Adrenal gland (tissue), 12 donors: ENCODE data around the gene EIF2S2. TPM values are rescaled to one million over a fixed set of nuclear protein-coding genes. Genes with fewer than 3 reads are reported as not detected.

ENCODE experiments used
- DNase-seq, 7 donors: peaks; one replicate each; pipeline ENCODE4 v3.0.0-alpha.2; 2019 to 2020
- H3K27ac ChIP-seq, 5 donors: fragments of 200-600 bp; sonication (generic) in 4 of 5; 1 replicate in 3 of 5; 2 replicates in 2 of 5; pipeline versions ENCODE4 v1.5.1 to v1.8.0; 2016 to 2020; ENCODE audit warnings: mild to moderate bottlenecking in 1 of 5
- H3K27me3 ChIP-seq: fragments of 200-600 bp; 2 replicates; pipeline ENCODE4 v1.8.0; 2021
- H3K36me3 ChIP-seq, 2 donors: fragments of 200-600 bp; replicated peaks in 1 of 2; 1 replicate in 1 of 2; 2 replicates in 1 of 2; pipeline versions ENCODE4 v1.5.1 to v1.8.0; 2018 to 2022
- H3K4me1 ChIP-seq, 2 donors: fragments of 200-600 bp; replicated peaks in 1 of 2; 1 replicate in 1 of 2; 2 replicates in 1 of 2; pipeline versions ENCODE4 v1.5.1 to v1.8.0; 2018 to 2021
- H3K4me3 ChIP-seq, 4 donors: fragments of 200-600 bp; sonication (generic) in 3 of 4; one replicate each; pipeline ENCODE4 v1.5.1; 2016 to 2018
- H3K9me3 ChIP-seq, 3 donors: fragments of 200-600 bp; sonication (generic) in 1 of 3; replicated peaks in 1 of 3; 1 replicate in 2 of 3; 2 replicates in 1 of 3; pipeline versions ENCODE4 v1.5.1 to v1.8.0; 2016 to 2021
- POLR2A ChIP-seq, 2 donors: fragments of 450-650 bp; IDR thresholded peaks; one replicate each; pipeline ENCODE4 v1.6.1; 2017; ENCODE audit warnings: antibody characterized with exemption in 2 of 2, mild to moderate bottlenecking in 2 of 2, moderate library complexity in 1 of 2
- WGBS, 4 donors: extraction: QIAGEN DNeasy Blood & Tissue Kit in 2 of 4; methylation state at CpG; one replicate each; pipeline versions ENCODE4 v1.1.5 to v1.1.7; 2013 to 2017; 5-methylcytosine and 5-hydroxymethylcytosine counted together
- intact Hi-C, 2 donors: fragments of 100-400 bp; cut with DNase I; formaldehyde crosslinking; loops; one replicate each; pipeline versions ENCODE4 v1.14.1 to v1.15.0; 2022 to 2023
- polyA plus RNA-seq, 3 donors: library from polyadenylated mRNA; stranded (reverse); fragments of 200-250 nt in 2 of 3; fragments of 350-450 nt in 1 of 3; fragmentation: Illumina TruSeq in 1 of 3; extraction: RNeasy Lipid Tissue Mini Kit (QIAGEN cat#74804) in 1 of 3; gene quantifications; one replicate each; pipeline ENCODE4 v1.2.3, GENCODE V29; 2013 to 2014
- total RNA-seq, 9 donors: library from RNA; depleted of rRNA in 4 of 9; stranded (reverse); fragments of >200 nt in 4 of 9; fragments of 120-200 nt in 1 of 9; fragmentation: NEBNext Ultra II Directional in 1 of 9; extraction: Animal tissue kit (Norgen Biotek cat#: 25700) in 1 of 9; gene quantifications; one replicate each; pipeline versions ENCODE4 v1.1.0 to v1.2.4, GENCODE V29; 2013 to 2023
- TF ChIP-seq, protein P1 (sequence below), 6 experiments: fragments of 450-650 bp in 4 of 6; fragments of 200-600 bp in 2 of 6; sonication (generic) in 1 of 6; IDR thresholded peaks; 1 replicate in 5 of 6; 2 replicates in 1 of 6; pipeline versions ENCODE4 v1.5.1 to v1.8.0; 2016 to 2021; ENCODE audit warnings: antibody characterized with exemption in 6 of 6, mild to moderate bottlenecking in 2 of 6, moderate library complexity in 1 of 6
- donor health status: healthy with polysubstance abuse.
- donor health status: Bipolar disorder and iron deficiency.
- donor health status: DM: yes; HTN: yes; CAD: no.
- donor health status: DM: no; HTN: no; CAD: no.
- donor health status: DM: no; HTN: no; CAD: no.
- donor health status: DM: yes; HTN: yes; CAD: no.

EIF2S2 gene
- total and polyA plus RNA-seq, 12 donors, result 26.7 to 204 (median 49.9) TPM

DNA sequence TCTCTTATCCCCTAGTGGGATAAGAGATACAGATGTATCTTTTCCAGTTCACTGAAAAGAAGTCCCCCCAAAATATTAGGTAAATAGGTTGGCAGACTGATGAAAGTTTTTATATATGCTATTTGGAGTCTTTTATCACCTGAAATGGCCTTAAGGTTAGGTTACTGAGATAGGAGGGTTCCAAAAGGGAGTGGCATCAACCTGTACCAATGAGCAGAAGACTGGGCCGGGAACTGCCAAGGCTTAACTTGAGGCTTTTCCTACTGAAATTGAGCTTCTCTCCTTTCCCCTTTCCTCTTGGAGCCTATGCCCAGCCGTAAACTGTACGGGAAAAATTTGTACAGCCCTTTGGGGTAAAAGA lies 42.0 kb downstream of the EIF2S2 start:
- Histone ChIP-seq H3K36me3 (peaks cover 0 to 10% of the 10 kb centered on the region in 2 donors), H3K4me1 (peaks cover 7 to 13% of the 10 kb centered on the region in 2 donors), H3K4me3 (no peak overlapping the region), H3K27me3 (no peaks in the 10 kb centered on the region), H3K27ac (no peak overlapping the region), H3K9me3 (no peaks in the 10 kb centered on the region)
- TF ChIP-seq POLR2A (IDR thresholded peaks at IDR 0.05), result no peak
- TF ChIP-seq, protein P1, sequence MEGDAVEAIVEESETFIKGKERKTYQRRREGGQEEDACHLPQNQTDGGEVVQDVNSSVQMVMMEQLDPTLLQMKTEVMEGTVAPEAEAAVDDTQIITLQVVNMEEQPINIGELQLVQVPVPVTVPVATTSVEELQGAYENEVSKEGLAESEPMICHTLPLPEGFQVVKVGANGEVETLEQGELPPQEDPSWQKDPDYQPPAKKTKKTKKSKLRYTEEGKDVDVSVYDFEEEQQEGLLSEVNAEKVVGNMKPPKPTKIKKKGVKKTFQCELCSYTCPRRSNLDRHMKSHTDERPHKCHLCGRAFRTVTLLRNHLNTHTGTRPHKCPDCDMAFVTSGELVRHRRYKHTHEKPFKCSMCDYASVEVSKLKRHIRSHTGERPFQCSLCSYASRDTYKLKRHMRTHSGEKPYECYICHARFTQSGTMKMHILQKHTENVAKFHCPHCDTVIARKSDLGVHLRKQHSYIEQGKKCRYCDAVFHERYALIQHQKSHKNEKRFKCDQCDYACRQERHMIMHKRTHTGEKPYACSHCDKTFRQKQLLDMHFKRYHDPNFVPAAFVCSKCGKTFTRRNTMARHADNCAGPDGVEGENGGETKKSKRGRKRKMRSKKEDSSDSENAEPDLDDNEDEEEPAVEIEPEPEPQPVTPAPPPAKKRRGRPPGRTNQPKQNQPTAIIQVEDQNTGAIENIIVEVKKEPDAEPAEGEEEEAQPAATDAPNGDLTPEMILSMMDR (IDR thresholded peaks at IDR 0.05), result peak in 1 of 6 experiments; percentile 3
- intact Hi-C loops, result loop anchor here in 1 of 2 donors (2.0 to 5.0 kb wide), 2 partner anchors 133 to 213 kb away; no protein-coding TSS in a partner anchor
- WGBS, 4 donors, result 74 to 90% (median 84%) methylated on average over 3 of the region's 3 CpGs
- no peak for DNase-seq

DNA sequence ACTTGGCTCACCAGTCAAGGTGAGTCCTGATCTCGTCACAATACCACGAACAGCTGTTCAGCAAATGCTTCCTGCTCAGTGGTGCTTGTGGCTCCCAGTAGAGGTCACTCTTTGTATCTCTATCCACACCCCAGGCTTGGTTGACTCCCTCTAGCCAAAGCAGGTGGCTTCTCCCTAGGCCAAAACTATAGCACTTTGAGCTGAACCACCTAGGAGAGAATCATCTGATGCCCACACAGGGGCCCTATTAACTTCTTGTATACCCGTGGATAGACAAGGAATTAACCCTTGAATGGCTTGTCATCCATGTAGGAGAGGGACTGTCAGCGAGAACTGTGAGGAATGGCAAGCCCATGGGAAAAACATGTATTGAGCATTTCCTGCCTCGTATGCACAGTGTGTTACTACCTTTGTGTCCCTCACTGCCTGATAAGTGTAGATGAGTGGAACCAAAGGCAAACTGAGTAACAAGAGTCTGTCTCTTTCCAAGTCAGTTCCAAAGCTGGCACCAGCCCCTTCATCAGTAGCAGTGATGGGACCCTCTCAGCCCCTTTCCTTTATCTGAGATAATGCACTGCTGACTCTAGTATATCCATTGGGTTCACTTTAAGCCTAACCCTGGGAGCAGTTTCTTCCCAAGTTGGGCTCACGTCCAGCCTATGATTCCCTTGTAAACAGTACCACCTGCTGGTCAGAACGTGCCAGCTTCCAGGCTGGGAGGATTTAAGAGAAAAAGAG lies 42.5 kb downstream of the EIF2S2 start:
- Histone ChIP-seq H3K4me3 (no peak overlapping the region), H3K27me3 (no peaks in the 10 kb centered on the region), H3K4me1 (peaks cover 9 to 17% of the 10 kb centered on the region in 2 donors), H3K9me3 (no peaks in the 10 kb centered on the region), H3K36me3 (peaks cover 0 to 10% of the 10 kb centered on the region in 2 donors), H3K27ac (no peak overlapping the region)
- TF ChIP-seq, protein P1 (IDR thresholded peaks at IDR 0.05), result peak; percentile 67 to 94 (median 90)
- no peak for TF ChIP-seq POLR2A (IDR thresholded peaks at IDR 0.05)
- 16 to 22% (median 21%) methylated on average over 5 to 7 of the region's 7 CpGs for WGBS, 4 donors
- intact Hi-C loops, result loop anchor here (2.0 to 10.0 kb wide), 4 partner anchors 75 to 212 kb away; partner anchors contain the start of gene RALY (in 1 of the 2)
- DNase-seq, result peak; percentile 68 to 92 (median 81)

DNA sequence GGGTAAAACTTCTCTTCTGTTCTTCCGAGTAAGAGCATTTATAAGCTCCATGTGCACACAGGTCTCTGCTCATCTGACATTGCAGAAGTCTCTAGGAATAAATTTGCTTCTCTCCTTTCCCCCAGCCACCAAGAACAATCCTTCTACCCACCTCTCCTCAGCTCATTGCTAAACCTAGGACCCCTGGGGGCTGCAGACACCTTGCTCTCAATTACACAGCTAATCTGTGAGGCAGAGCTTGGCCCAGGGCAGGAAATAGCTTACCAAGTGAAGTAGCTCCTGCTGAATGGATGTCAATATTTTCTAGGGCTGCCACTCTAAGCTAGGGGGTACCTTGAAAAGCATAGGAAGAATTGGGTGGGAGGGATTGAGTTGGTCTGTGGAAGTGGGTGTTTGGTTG lies 44.0 kb downstream of the EIF2S2 start:
- H3K27ac ChIP-seq, result no peak overlapping the region
- no peak for TF ChIP-seq POLR2A (IDR thresholded peaks at IDR 0.05)
- TF ChIP-seq, protein P1 (IDR thresholded peaks at IDR 0.05), result no peak
- intact Hi-C loops, result loop anchor here (10.0 kb wide), 2 partner anchors 73 to 133 kb away; partner anchors contain the start of gene RALY (in 1 of the 2)
- peaks cover 9 to 17% of the 10 kb centered on the region in 2 donors for H3K4me1 ChIP-seq
- H3K4me3 ChIP-seq, result no peak overlapping the region
- no peak for DNase-seq
- no peaks in the 10 kb centered on the region for H3K27me3 ChIP-seq
- peaks cover 0 to 5% of the 10 kb centered on the region in 2 donors for H3K36me3 ChIP-seq
- no peaks in the 10 kb centered on the region for H3K9me3 ChIP-seq
- WGBS, 4 donors, result 91 to 100% (median 97%) methylated on average over 1 of the region's 1 CpG

DNA sequence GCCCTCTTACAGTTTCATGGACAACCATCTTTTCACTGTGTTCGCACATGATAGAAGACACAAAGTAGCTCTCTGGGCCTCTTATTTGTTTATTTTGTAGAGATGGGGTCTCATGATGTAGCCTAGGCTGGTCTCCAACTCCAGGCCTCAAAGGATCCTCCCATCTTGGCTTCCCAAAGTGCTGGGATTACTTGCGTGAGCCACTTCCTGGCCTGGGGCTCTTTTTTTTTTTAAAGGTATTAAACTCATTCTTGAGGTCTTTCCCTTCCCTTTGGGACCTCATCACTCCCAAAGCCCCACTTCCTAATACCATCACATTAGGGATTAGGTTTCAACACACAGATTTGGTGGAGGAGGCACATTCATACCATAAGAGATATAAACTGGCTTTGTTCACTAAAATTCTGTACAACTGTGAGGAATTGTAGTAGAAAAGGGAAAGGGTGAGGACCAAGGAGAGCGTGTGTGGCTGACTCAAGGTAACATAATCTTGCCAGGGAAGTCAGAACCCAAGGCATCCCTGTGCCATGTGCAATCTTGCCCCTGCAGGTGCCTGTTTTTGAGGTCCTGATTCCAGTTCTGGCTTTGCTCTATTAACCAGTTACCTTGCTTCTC lies 45.5 kb downstream of the EIF2S2 start:
- no peak for DNase-seq
- no peaks in the 10 kb centered on the region for H3K27me3 ChIP-seq
- intact Hi-C loops, result loop anchor here (10.0 kb wide), 2 partner anchors 72 to 132 kb away; partner anchors contain the start of gene RALY (in 1 of the 2)
- no peak for TF ChIP-seq POLR2A (IDR thresholded peaks at IDR 0.05)
- TF ChIP-seq, protein P1 (IDR thresholded peaks at IDR 0.05), result no peak
- no peak overlapping the region for H3K4me3 ChIP-seq
- 83 to 93% (median 87%) methylated on average over 3 of the region's 3 CpGs for WGBS, 4 donors
- no peaks in the 10 kb centered on the region for H3K9me3 ChIP-seq
- H3K27ac ChIP-seq, result no peak overlapping the region
- no peaks in the 10 kb centered on the region for H3K36me3 ChIP-seq
- H3K4me1 ChIP-seq, result peaks cover 9 to 17% of the 10 kb centered on the region in 2 donors
